Left kidney (tissue), 2 donors: ENCODE measurements around the gene ZFYVE28. TPM values are rescaled to one million over a fixed set of nuclear protein-coding genes. Genes with fewer than 3 reads are reported as not detected.

Experiments
- DNase-seq: peaks from one replicate; pipeline ENCODE4 v3.0.0-alpha.2; 2013
- polyA plus RNA-seq: library from polyadenylated mRNA; unstranded; fragments of 120-200 nt; gene quantifications from one replicate; pipeline ENCODE4 v1.2.1, GENCODE V29; 2013; ENCODE audit not compliant: insufficient read length

ZFYVE28 gene
- polyA plus RNA-seq, 1 donor: 2.7 TPM

- DNase-seq: no peak
Measured at GRCh38 chr4:2411786-2412510, 6.5 kb downstream of the ZFYVE28 start.

- DNase-seq: no peak
Measured at GRCh38 chr4:2409381-2409783, 9.1 kb downstream of the ZFYVE28 start.

- DNase-seq: no peak
Measured at GRCh38 chr4:2408976-2409375, 9.5 kb downstream of the ZFYVE28 start.

- DNase-seq: no peak
Measured at GRCh38 chr4:2408401-2408958, 10.0 kb downstream of the ZFYVE28 start.

GRCh38 chr4:2407991-2408342 is 10.5 kb downstream of the ZFYVE28 start:
- no peak for DNase-seq

GRCh38 chr4:2406920-2407319 is 11.5 kb downstream of the ZFYVE28 start:
- DNase-seq: no peak

- no peak for DNase-seq
Measured at GRCh38 chr4:2406406-2406805, 12.0 kb downstream of the ZFYVE28 start.

GRCh38 chr4:2402941-2403340 is 15.5 kb downstream of the ZFYVE28 start:
- DNase-seq: no peak

GRCh38 chr4:2402048-2402842 is 16.2 kb downstream of the ZFYVE28 start:
- DNase-seq: peak; percentile 67

GRCh38 chr4:2401610-2401983 is 16.8 kb downstream of the ZFYVE28 start:
- DNase-seq: no peak

GRCh38 chr4:2400841-2401609 is 17.4 kb downstream of the ZFYVE28 start:
- DNase-seq: no peak

- DNase-seq: no peak
Measured at GRCh38 chr4:2399631-2400190, 18.7 kb downstream of the ZFYVE28 start.

GRCh38 chr4:2399216-2399615 is 19.2 kb downstream of the ZFYVE28 start:
- no peak for DNase-seq

- no peak for DNase-seq
Measured at GRCh38 chr4:2397596-2398379, 20.7 kb downstream of the ZFYVE28 start.

- DNase-seq: no peak
Measured at GRCh38 chr4:2396781-2397368, 21.6 kb downstream of the ZFYVE28 start.

- DNase-seq: no peak
Measured at GRCh38 chr4:2395584-2395983, 22.9 kb downstream of the ZFYVE28 start.

- no peak for DNase-seq
Measured at GRCh38 chr4:2395038-2395437, 23.4 kb downstream of the ZFYVE28 start.

- no peak for DNase-seq
Measured at GRCh38 chr4:2394528-2394927, 23.9 kb downstream of the ZFYVE28 start.

GRCh38 chr4:2393353-2394270 is 24.8 kb downstream of the ZFYVE28 start:
- peak; percentile 79 for DNase-seq
